HCT116 (cell line): ENCODE measurements around the gene ETS1. TPM values are rescaled to one million over a fixed set of nuclear protein-coding genes. Genes with fewer than 3 reads are reported as not detected.

Experiments
- ATAC-seq: fragments of 200-7000 bp; cut with Tn5 transposase; 2 replicates; pipeline ENCODE4 v1.9.1; 2020; ENCODE audit warnings: mild to moderate bottlenecking, moderate library complexity
- BruUV-seq: library from RNA; stranded (reverse); fragments of 400-500 nt; replicated peaks from 2 replicates; lab custom pipeline; 2021; lab: Mats Ljungman, UMichigan
- CTCF ChIA-PET: fragments of 300-600 bp; sonication (Branson Sonifier 250); formaldehyde crosslinking; loops from one replicate; lab custom pipeline; 2021; ENCODE audit warnings: antibody characterized with exemption; lab: Charles Lee
- POLR2A ChIA-PET: fragments of 300-600, 350-600 bp; sonication (Branson Sonifier 250); formaldehyde crosslinking; loops from one replicate; lab custom pipeline; 2021; ENCODE audit warnings: antibody characterized with exemption; lab: Charles Lee
- RAD21 ChIA-PET, 2 experiments: fragments of 300-600 bp; sonication (Branson Sonifier 250); formaldehyde crosslinking; loops; one replicate each; lab custom pipeline; 2023; ENCODE audit warnings: low total read pairs in 2 of 2; ENCODE audit not compliant: uncharacterized antibody in 2 of 2, unreplicated experiment in 2 of 2, low non-redundant PET in 1 of 2; lab: Charles Lee
- DNase-seq: peaks from one replicate; pipeline ENCODE4 v3.0.0-alpha.2; 2010; ENCODE audit warnings: low read depth, low spot score
- H2AFZ ChIP-seq: fragments of 200-600 bp; shearing (Covaris generic), sonication (generic); 2 replicates; pipeline ENCODE4 v1.6.1; 2017; ENCODE audit warnings: low read depth, mixed run types, mixed read lengths, antibody characterized with exemption, low read length; ENCODE audit not compliant: poor library complexity, severe bottlenecking
- H3K27ac ChIP-seq: 2 replicates; pipeline ENCODE4 v1.5.1; 2012; ENCODE audit warnings: low read depth, low read length
- H3K27me3 ChIP-seq: fragments of 200-600 bp; sonication (generic); 2 replicates; pipeline ENCODE4 v1.6.1; 2016; ENCODE audit warnings: mixed run types, low read length, mixed read lengths; ENCODE audit not compliant: insufficient read depth
- H3K36me3 ChIP-seq, 2 experiments: fragments of 200-500 bp in 1 of 2; fragments of 200-600 bp in 1 of 2; sonication (Bioruptor generic) in 1 of 2; sonication (generic) in 1 of 2; 2 replicates each; pipeline versions ENCODE4 v1.5.1 to v1.6.1; 2014 to 2016; ENCODE audit warnings: low read length in 2 of 2, inconsistent platforms in 1 of 2, mixed read lengths in 1 of 2, mixed run types in 1 of 2; ENCODE audit not compliant: insufficient read depth in 2 of 2, control insufficient read depth in 1 of 2
- H3K4me1 ChIP-seq, 2 experiments: fragments of 200-600 bp in 1 of 2; sonication (generic) in 1 of 2; 2 replicates each; pipeline versions ENCODE4 v1.5.1 to v1.6.1; 2012 to 2017; ENCODE audit warnings: low read length in 2 of 2, inconsistent platforms in 1 of 2, mild to moderate bottlenecking in 1 of 2, mixed read lengths in 1 of 2, mixed run types in 1 of 2, moderate library complexity in 1 of 2; ENCODE audit not compliant: insufficient read depth in 2 of 2, control insufficient read depth in 1 of 2
- H3K4me2 ChIP-seq: fragments of 200-600 bp; sonication (generic); 2 replicates; pipeline ENCODE4 v1.6.1; 2017; ENCODE audit warnings: mixed run types, low read length, mixed read lengths
- H3K4me3 ChIP-seq, 2 experiments: fragments of 200-600 bp in 1 of 2; sonication (generic) in 1 of 2; replicated peaks in 1 of 2; 2 replicates each; pipeline ENCODE4 v1.5.1; 2011 to 2016; ENCODE audit warnings: low read length in 2 of 2, control low read depth in 1 of 2, low read depth in 1 of 2, mild to moderate bottlenecking in 1 of 2, mixed read lengths in 1 of 2, mixed run types in 1 of 2
- H3K79me2 ChIP-seq: fragments of 200-600 bp; sonication (generic); 2 replicates; pipeline ENCODE4 v1.6.1; 2017; ENCODE audit warnings: mild to moderate bottlenecking, mixed run types, low read length, moderate library complexity, mixed read lengths; ENCODE audit not compliant: insufficient read depth
- H3K9ac ChIP-seq: fragments of 200-600 bp; sonication (generic); 2 replicates; pipeline ENCODE4 v1.6.1; 2016; ENCODE audit warnings: low read length, mixed read lengths
- H3K9me2 ChIP-seq: fragments of 200-600 bp; sonication (generic), shearing (Covaris generic); 2 replicates; pipeline ENCODE4 v1.6.1; 2017; ENCODE audit warnings: mixed run types, mild to moderate bottlenecking, moderate library complexity; ENCODE audit not compliant: insufficient read depth
- H3K9me3 ChIP-seq, 2 experiments: fragments of 200-500 bp in 1 of 2; fragments of 200-600 bp in 1 of 2; sonication (Bioruptor generic) in 1 of 2; sonication (generic) in 1 of 2; 2 replicates each; pipeline ENCODE4 v1.6.1; 2014 to 2017; ENCODE audit warnings: low read length in 2 of 2, mixed read lengths in 2 of 2, inconsistent platforms in 1 of 2, low read depth in 1 of 2, mild to moderate bottlenecking in 1 of 2, mixed run types in 1 of 2, moderate library complexity in 1 of 2; ENCODE audit not compliant: control insufficient read depth in 1 of 2, insufficient read depth in 1 of 2
- H4K20me1 ChIP-seq: fragments of 200-600 bp; sonication (generic), shearing (Covaris generic); 2 replicates; pipeline ENCODE4 v1.6.1; 2017; ENCODE audit warnings: mixed run types, mild to moderate bottlenecking, moderate library complexity; ENCODE audit not compliant: insufficient read depth
- CEBPB ChIP-seq: IDR thresholded peaks from 2 replicates; pipeline ENCODE4 v1.6.1; 2012; ENCODE audit warnings: low read depth
- CTCF ChIP-seq, 3 experiments: fragments of 200-600 bp in 1 of 3; sonication (generic) in 1 of 3; IDR thresholded peaks in 2 of 3; conservative IDR thresholded peaks in 1 of 3; 2 replicates each; pipeline ENCODE4 v1.5.1; 2012 to 2017; ENCODE audit warnings: low read depth in 2 of 3, low read length in 2 of 3, antibody characterized with exemption in 1 of 3, borderline replicate concordance in 1 of 3, control low read depth in 1 of 3, mild to moderate bottlenecking in 1 of 3, mixed read lengths in 1 of 3, mixed run types in 1 of 3, moderate library complexity in 1 of 3; ENCODE audit not compliant: insufficient read depth in 1 of 3
- ELF1 ChIP-seq: IDR thresholded peaks from 2 replicates; pipeline ENCODE4 v1.6.1; 2012; ENCODE audit warnings: low read depth, borderline replicate concordance
- EZH2 ChIP-seq: fragments of 200-600 bp; sonication (generic); IDR thresholded peaks from 2 replicates; pipeline ENCODE4 v1.6.1; 2017; ENCODE audit warnings: antibody characterized with exemption, mixed run types
- EZH2phosphoT487 ChIP-seq: fragments of 200-600 bp; IDR thresholded peaks from 2 replicates; pipeline ENCODE4 v1.6.1; 2018; ENCODE audit warnings: antibody characterized with exemption, borderline replicate concordance
- JUND ChIP-seq: IDR thresholded peaks from 2 replicates; pipeline ENCODE4 v1.6.1; 2012
- POLR2A ChIP-seq: IDR thresholded peaks from 2 replicates; pipeline ENCODE4 v1.7.0; 2011; ENCODE audit warnings: borderline replicate concordance; ENCODE audit not compliant: insufficient read depth, insufficient read length; ENCODE audit errors: extremely low read depth
- POLR2AphosphoS5 ChIP-seq: IDR thresholded peaks from 2 replicates; pipeline ENCODE4 v1.6.1; 2011; ENCODE audit warnings: mild to moderate bottlenecking, low read depth, low read length, moderate library complexity
- RAD21 ChIP-seq: IDR thresholded peaks from 2 replicates; pipeline ENCODE4 v1.6.1; 2012; ENCODE audit warnings: low read depth, mild to moderate bottlenecking
- REST ChIP-seq: IDR thresholded peaks from 2 replicates; pipeline ENCODE4 v1.6.1; 2012; ENCODE audit warnings: low read depth
- SIN3A ChIP-seq: IDR thresholded peaks from 2 replicates; pipeline ENCODE4 v1.6.1; 2012; ENCODE audit warnings: low read depth
- SP1 ChIP-seq: IDR thresholded peaks from 2 replicates; pipeline ENCODE4 v1.6.1; 2012; ENCODE audit warnings: low read depth
- SRF ChIP-seq: IDR thresholded peaks from 2 replicates; pipeline ENCODE4 v1.6.1; 2012; ENCODE audit warnings: low read depth
- TCF7L2 ChIP-seq: IDR thresholded peaks from 2 replicates; pipeline ENCODE4 v1.7.0; 2011; ENCODE audit warnings: borderline replicate concordance, inconsistent platforms; ENCODE audit not compliant: insufficient read depth, insufficient read length; ENCODE audit errors: extremely low read depth
- YY1 ChIP-seq: IDR thresholded peaks from 2 replicates; pipeline ENCODE4 v1.6.1; 2011; ENCODE audit warnings: low read length, low read depth, moderate library complexity, mild to moderate bottlenecking; ENCODE audit not compliant: insufficient replicate concordance; ENCODE audit errors: extremely low read depth
- ZBTB33 ChIP-seq: IDR thresholded peaks from 2 replicates; pipeline ENCODE4 v1.6.1; 2011; ENCODE audit warnings: mild to moderate bottlenecking, low read length, moderate library complexity; ENCODE audit not compliant: insufficient replicate concordance; ENCODE audit errors: extremely low read depth
- ZNF274 ChIP-seq: fragments of 200-500 bp; sonication (Bioruptor generic); IDR thresholded peaks from 2 replicates; pipeline ENCODE4 v1.6.1; 2014; ENCODE audit warnings: mild to moderate bottlenecking, low read depth, low read length, inconsistent platforms
- intact Hi-C: fragments of 100-400 bp; cut with micrococcal nuclease; formaldehyde crosslinking; loops from 2 replicates; pipeline ENCODE4 v1.10.0; 2022
- total RNA-seq: library from RNA; stranded (reverse); gene quantifications from one replicate; pipeline ENCODE4 v1.2.1, GENCODE V29; 2021; ENCODE audit not compliant: unreplicated experiment
- TF ChIP-seq, protein P1 (sequence below): IDR thresholded peaks from 2 replicates; pipeline ENCODE4 v1.6.1; 2012

Gene ETS1
- total RNA-seq, 1 experiment from 2014 or later: 9.2 TPM

DNA sequence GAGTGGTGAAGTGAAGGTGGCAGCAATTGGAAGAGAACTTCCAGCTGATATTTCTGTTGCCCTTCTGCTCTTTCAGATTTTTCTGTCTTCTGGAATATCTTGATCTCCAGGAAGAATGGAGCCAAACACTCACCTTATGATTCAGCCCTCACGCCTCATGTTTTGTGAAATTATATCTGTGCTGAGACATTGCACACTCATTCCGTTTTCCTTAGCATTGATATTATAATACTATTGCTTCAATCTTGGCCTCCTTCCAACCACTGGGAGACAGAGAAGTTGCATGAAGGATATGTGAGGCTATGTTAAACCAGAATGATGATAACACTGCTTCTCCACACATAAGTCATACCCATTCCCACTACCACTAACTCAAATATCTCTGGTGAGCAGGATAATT is 177.9 kb downstream of the ETS1 start:
- RAD21 ChIA-PET: no interaction called here
- POLR2A ChIA-PET: no interaction called here
- TF ChIP-seq SIN3A: no peak
- no peak for TF ChIP-seq CTCF (IDR thresholded peaks at IDR 0.05 in 2 of 3, conservative IDR thresholded peaks at IDR 0.05 in 1 of 3; ENCODE audit: borderline replicate concordance in 1 of 3, insufficient read depth in 1 of 3, low read depth in 2 of 3, low read length in 2 of 3)
- no peak for TF ChIP-seq ZNF274
- TF ChIP-seq YY1: no peak
- TF ChIP-seq EZH2phosphoT487: no peak
- TF ChIP-seq, protein P1, sequence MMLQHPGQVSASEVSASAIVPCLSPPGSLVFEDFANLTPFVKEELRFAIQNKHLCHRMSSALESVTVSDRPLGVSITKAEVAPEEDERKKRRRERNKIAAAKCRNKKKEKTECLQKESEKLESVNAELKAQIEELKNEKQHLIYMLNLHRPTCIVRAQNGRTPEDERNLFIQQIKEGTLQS: no peak
- TF ChIP-seq POLR2A: no peak
- no peak for TF ChIP-seq SP1
- no peak for TF ChIP-seq TCF7L2
- TF ChIP-seq SRF: no peak
- no peak for TF ChIP-seq RAD21
- TF ChIP-seq POLR2AphosphoS5: no peak
- no peak for TF ChIP-seq JUND
- no peak for TF ChIP-seq ELF1
- TF ChIP-seq EZH2: no peak
- no peak for TF ChIP-seq REST
- no peak for TF ChIP-seq ZBTB33
- TF ChIP-seq CEBPB: no peak
- TF ChIP-seq, all 23 proteins: peak for 0
- Histone ChIP-seq H3K4me3 (no peak overlapping the region), H3K9me3 (no peaks in the 10 kb centered on the region), H3K27ac (no peak overlapping the region), H2AFZ (no peak overlapping the region), H3K9ac (no peak overlapping the region), H3K9me2 (no peaks in the 10 kb centered on the region), H3K4me2 (no peak overlapping the region), H4K20me1 (no peaks in the 10 kb centered on the region), H3K36me3 (no peaks in the 10 kb centered on the region), H3K4me1 (no peaks in the 10 kb centered on the region), H3K79me2 (no peaks in the 10 kb centered on the region), H3K27me3 (peaks cover 46% of the 10 kb centered on the region)
- ATAC-seq: no peak
- DNase-seq: no peak
- BruUV-seq: no TSS peak
- intact Hi-C loops: no loop called here
- CTCF ChIA-PET: no interaction called here
